ENCODE measurements around the gene ST6GALNAC3. TPM values are rescaled to one million over a fixed set of nuclear protein-coding genes. Genes with fewer than 3 reads are reported as not detected.
A peak's percentile ranks its signal among the peaks of the same experiment; 100 is the strongest.

The ST6GALNAC3 gene
- total RNA-seq, 2 donors from 2014 or later = 2.5 to 5.7 TPM

DNA sequence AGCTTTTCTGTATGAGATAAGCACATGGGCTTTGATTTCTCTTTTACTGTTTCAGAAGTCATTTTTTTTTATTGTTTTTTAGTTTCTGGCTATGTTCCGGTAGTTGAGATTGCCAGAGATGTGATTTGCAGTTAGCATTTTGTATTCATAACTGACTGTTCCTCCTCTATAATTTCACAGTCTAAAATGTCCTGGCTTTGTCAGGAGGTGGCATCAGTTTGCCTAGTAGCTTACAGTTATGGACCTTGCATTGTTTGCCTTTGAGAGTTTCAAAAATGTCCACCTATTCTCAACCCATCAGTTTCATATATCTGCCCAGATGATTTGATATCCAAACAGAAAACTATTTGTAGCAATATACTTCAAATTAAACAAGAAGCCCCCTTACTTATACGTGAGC is 39.5 kb upstream of the ST6GALNAC3 start:
- H3K27me3 ChIP-seq = no peaks in the 10 kb centered on the region
- DNase-seq = peak; percentile 31
- no peak overlapping the region for H3K4me3 ChIP-seq
- TF ChIP-seq, protein P1, sequence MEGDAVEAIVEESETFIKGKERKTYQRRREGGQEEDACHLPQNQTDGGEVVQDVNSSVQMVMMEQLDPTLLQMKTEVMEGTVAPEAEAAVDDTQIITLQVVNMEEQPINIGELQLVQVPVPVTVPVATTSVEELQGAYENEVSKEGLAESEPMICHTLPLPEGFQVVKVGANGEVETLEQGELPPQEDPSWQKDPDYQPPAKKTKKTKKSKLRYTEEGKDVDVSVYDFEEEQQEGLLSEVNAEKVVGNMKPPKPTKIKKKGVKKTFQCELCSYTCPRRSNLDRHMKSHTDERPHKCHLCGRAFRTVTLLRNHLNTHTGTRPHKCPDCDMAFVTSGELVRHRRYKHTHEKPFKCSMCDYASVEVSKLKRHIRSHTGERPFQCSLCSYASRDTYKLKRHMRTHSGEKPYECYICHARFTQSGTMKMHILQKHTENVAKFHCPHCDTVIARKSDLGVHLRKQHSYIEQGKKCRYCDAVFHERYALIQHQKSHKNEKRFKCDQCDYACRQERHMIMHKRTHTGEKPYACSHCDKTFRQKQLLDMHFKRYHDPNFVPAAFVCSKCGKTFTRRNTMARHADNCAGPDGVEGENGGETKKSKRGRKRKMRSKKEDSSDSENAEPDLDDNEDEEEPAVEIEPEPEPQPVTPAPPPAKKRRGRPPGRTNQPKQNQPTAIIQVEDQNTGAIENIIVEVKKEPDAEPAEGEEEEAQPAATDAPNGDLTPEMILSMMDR (IDR thresholded peaks at IDR 0.05) = no peak
- H3K4me1 ChIP-seq = peaks cover 5% of the 10 kb centered on the region
- intact Hi-C loops (cut with DNase I) = no loop called here
- H3K9me3 ChIP-seq = no peaks in the 10 kb centered on the region
- no peak overlapping the region for H3K9ac ChIP-seq (ENCODE audit: low read depth in 2 of 2, low read length in 2 of 2)
- H3K36me3 ChIP-seq = no peaks in the 10 kb centered on the region
- H3K27ac ChIP-seq = no peak overlapping the region

DNA sequence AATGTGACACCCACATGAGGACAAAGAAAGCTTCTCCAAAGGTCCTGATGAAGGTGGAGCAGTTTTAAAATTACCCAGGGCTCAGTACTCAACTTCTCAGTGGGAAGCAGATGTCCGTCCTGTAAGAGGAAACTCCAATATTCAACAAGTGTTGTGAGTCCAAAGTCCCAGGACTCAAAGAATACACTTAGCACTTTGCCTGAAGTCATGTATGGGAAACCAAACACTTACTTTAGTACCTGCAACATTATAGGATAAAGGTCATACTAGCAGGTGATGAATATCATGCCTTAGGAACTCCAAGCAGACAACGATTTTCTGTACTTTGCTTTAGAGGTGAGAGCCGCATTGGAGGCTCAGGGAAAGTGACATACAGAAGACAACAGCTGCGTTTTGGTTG is 37.2 kb upstream of the ST6GALNAC3 start:
- no peaks in the 10 kb centered on the region for H3K36me3 ChIP-seq
- H3K9me3 ChIP-seq = no peaks in the 10 kb centered on the region
- TF ChIP-seq, protein P1 (IDR thresholded peaks at IDR 0.05) = no peak
- no peaks in the 10 kb centered on the region for H3K27me3 ChIP-seq
- intact Hi-C loops (cut with DNase I) = no loop called here
- H3K9ac ChIP-seq (ENCODE audit: low read depth in 2 of 2, low read length in 2 of 2) = peak overlapping the region in 1 of 2 donors; percentile 48
- no peak for DNase-seq
- H3K27ac ChIP-seq = peak overlapping the region; percentile 62
- no peak overlapping the region for H3K4me3 ChIP-seq
- H3K4me1 ChIP-seq = peaks cover 7% of the 10 kb centered on the region

DNA sequence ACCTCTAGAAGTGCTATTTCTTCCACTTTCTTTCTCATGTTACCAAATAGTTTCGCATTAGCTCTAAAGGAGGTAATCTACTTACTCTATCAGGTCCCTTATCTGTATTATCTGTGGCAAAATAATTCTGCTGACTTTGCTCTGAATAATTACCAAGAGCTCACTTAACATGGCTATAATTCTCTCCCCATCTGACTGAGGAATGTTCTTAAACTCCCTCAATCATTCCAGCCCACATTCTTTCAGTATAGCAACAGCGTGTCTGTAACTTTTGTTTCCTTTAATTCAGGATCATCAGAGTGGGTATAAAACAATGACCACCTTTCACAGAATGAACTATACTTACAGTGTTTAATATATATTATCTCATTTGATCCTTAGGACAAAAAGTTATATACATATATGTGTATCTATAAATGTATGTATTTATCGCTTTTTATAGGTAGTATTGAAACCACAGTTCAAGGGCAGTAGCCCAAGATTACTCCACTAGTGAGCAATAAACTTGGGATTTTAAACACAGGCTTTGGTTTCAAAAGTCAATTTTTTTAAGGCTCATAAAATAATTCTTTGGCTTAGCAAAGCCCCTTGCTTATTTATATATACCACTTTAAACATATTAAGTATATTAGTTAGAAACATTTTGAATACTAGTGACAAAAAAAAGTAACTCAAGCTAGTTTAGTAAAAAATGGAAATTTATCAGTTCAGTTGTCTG is 36.1 kb upstream of the ST6GALNAC3 start:
- Histone ChIP-seq H3K27ac (peak overlapping the region; percentile 62), H3K9ac (ENCODE audit: low read depth in 2 of 2, low read length in 2 of 2) (peak overlapping the region in 1 of 2 donors; percentile 48), H3K4me1 (peaks cover 7% of the 10 kb centered on the region), H3K27me3 (no peaks in the 10 kb centered on the region), H3K4me3 (no peak overlapping the region), H3K36me3 (no peaks in the 10 kb centered on the region), H3K9me3 (no peaks in the 10 kb centered on the region)
- no peak for DNase-seq
- TF ChIP-seq, protein P1 (IDR thresholded peaks at IDR 0.05) = no peak
- intact Hi-C loops (cut with DNase I) = no loop called here

DNA sequence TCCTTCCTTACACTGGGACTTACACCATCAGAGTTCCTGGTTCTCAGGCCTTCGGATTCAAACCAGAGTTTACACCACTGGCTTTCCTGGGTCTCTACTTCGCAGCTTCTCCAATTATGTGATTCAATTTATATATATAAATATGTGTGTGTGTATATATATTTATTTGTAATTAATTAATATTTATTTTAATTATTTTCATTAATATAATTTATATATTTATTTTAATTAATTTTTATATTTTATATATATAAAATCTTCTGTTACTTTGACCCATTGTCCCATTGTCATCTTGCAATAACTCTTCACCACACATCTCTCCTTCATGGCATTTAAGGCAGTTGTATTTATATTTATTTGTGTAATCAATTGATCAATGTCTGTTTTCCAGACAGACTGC is 28.4 kb upstream of the ST6GALNAC3 start:
- Histone ChIP-seq H3K9me3 (no peaks in the 10 kb centered on the region), H3K4me3 (no peak overlapping the region), H3K4me1 (no peaks in the 10 kb centered on the region), H3K9ac (ENCODE audit: low read depth in 2 of 2, low read length in 2 of 2) (no peak overlapping the region), H3K27me3 (no peaks in the 10 kb centered on the region), H3K27ac (no peak overlapping the region), H3K36me3 (no peaks in the 10 kb centered on the region)
- intact Hi-C loops (cut with DNase I) = no loop called here
- no peak for DNase-seq
- TF ChIP-seq, protein P1 (IDR thresholded peaks at IDR 0.05) = no peak

DNA sequence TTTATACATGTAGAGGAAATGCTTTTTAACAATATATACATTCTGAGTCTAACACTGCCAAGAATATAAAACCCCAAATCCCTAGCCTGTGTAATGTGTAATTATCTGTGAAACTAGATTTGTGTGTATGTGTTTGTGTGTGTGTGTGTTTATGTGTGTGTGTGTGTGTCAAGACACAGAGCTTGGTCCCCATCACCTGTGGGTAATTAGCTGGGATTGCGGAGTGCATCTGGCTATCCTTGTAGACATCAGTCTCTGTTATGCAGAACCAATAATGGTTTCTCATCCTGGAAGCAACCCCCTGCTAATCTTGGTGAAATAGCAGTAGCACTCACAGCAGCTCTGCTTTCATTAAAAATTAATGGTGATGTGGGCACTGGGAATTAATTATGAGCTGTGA is 26.3 kb upstream of the ST6GALNAC3 start:
- intact Hi-C loops (cut with DNase I) = no loop called here
- Histone ChIP-seq H3K9ac (ENCODE audit: low read depth in 2 of 2, low read length in 2 of 2) (no peak overlapping the region), H3K4me1 (no peaks in the 10 kb centered on the region), H3K9me3 (no peaks in the 10 kb centered on the region), H3K36me3 (no peaks in the 10 kb centered on the region), H3K4me3 (no peak overlapping the region), H3K27me3 (no peaks in the 10 kb centered on the region), H3K27ac (no peak overlapping the region)
- DNase-seq = no peak
- TF ChIP-seq, protein P1 (IDR thresholded peaks at IDR 0.05) = no peak

Measured in colonic mucosa (tissue), 4 donors.